ENCODE results near the gene KDELR1. TPM values are rescaled to one million over a fixed set of nuclear protein-coding genes. Genes with fewer than 3 reads are reported as not detected.

KDELR1 gene
- total and polyA plus RNA-seq, 2 of the 13 experiments (the other 11 are each of a cell fraction or from before 2014, with no cell fraction given): 134 to 185 TPM

GRCh38 chr19:48363810-48364597 is 27.3 kb downstream of the KDELR1 start, which contains the start of the genes SYNGR4 and TMEM143 (continued):
- TF ChIP-seq ZNF704 (CRISPR knock-in tag; IDR thresholded peaks at IDR 0.05; ENCODE audit: borderline replicate concordance): peak; percentile 3; the same call in 1 of the 2 replicates
- TF ChIP-seq SIX4 (CRISPR knock-in tag; IDR thresholded peaks at IDR 0.05): no peak
- TF ChIP-seq ZBTB37 (CRISPR knock-in tag; IDR thresholded peaks at IDR 0.05): no peak
- TF ChIP-seq ZNF564 (CRISPR knock-in tag; IDR thresholded peaks at IDR 0.05): no peak
- no peak for TF ChIP-seq FOSL2 (CRISPR knock-in tag; IDR thresholded peaks at IDR 0.05)
- no peak; the same call in 1 of the 2 replicates for TF ChIP-seq ZBTB26 (CRISPR knock-in tag; IDR thresholded peaks at IDR 0.05; ENCODE audit: borderline replicate concordance)
- TF ChIP-seq ZNF674 (CRISPR knock-in tag; IDR thresholded peaks at IDR 0.05; ENCODE audit: low read depth): no peak
- TF ChIP-seq ONECUT2 (CRISPR knock-in tag; IDR thresholded peaks at IDR 0.05): no peak; the same call in 1 of the 2 replicates
- 0 out of 2 replicates have a peak, but pooled peaks have one; percentile 50 for TF ChIP-seq ZNF230 (CRISPR knock-in tag; IDR thresholded peaks at IDR 0.05)
- no peak for TF ChIP-seq ZNF652 (CRISPR knock-in tag; IDR thresholded peaks at IDR 0.05; ENCODE audit: borderline replicate concordance, low read depth)
- TF ChIP-seq ZNF691 (CRISPR knock-in tag; IDR thresholded peaks at IDR 0.05; ENCODE audit: borderline replicate concordance, low read depth): no peak; the same call in 1 of the 2 replicates
- no peak for TF ChIP-seq FOXK1 (CRISPR knock-in tag; IDR thresholded peaks at IDR 0.05; ENCODE audit: borderline replicate concordance, low read depth)
- TF ChIP-seq ZNF598 (CRISPR knock-in tag; IDR thresholded peaks at IDR 0.05; ENCODE audit: borderline replicate concordance): peak; percentile 7; the same call in 1 of the 2 replicates
- TF ChIP-seq THAP7 (CRISPR knock-in tag; IDR thresholded peaks at IDR 0.05): peak; percentile 85; the same call in 1 of the 2 replicates
- no peak for TF ChIP-seq ZSCAN30 (CRISPR knock-in tag; IDR thresholded peaks at IDR 0.05)
- TF ChIP-seq ZNF83 (CRISPR knock-in tag; IDR thresholded peaks at IDR 0.05; ENCODE audit: borderline replicate concordance): no peak
- peak; percentile 30; the same call in 1 of the 2 replicates for TF ChIP-seq SKIL (CRISPR knock-in tag; IDR thresholded peaks at IDR 0.05; ENCODE audit: borderline replicate concordance)
- no peak for TF ChIP-seq MYNN (CRISPR knock-in tag; IDR thresholded peaks at IDR 0.05; ENCODE audit: low read depth)

All from HepG2 (cell line).